ENCODE results near the gene NRG2. TPM values are rescaled to one million over a fixed set of nuclear protein-coding genes. Genes with fewer than 3 reads are reported as not detected.

NRG2 gene
- total and polyA plus RNA-seq, 2 of the 8 experiments (the other 6 are each of a cell fraction or from before 2014, with no cell fraction given), result 0.27 to 0.54 TPM

DNA sequence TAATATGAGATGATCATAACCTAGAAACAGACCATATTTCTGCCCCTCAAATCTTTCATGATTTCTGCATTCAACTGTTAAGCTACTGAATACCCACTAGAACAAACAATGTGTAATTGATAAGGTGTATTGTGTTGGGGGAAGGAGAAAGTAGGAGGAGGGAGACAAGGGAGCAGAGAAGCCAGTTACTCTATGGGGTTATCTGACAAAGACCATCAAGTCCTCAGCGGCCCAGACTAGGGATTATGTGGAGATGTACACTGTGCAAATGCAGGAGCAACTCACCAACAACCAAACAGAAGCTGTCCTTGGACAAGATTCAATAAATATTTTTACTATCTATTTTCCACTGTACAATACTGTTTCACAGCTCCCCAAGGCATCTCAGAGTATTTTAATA is 2.7 kb downstream of the NRG2 start (continued):
- no peak for TF ChIP-seq CHD7 (IDR thresholded peaks at IDR 0.05; ENCODE audit: insufficient replicate concordance, low read length)

All from H1 (cell line).